HFFc6 (cell line): ENCODE results near the gene DACT3. TPM values are rescaled to one million over a fixed set of nuclear protein-coding genes. Genes with fewer than 3 reads are reported as not detected.

Source experiments
- DNase-seq: peaks from one replicate; pipeline ENCODE4 v3.0.0-alpha.2; 2018
- H3K27ac Mint-ChIP-seq: 2 replicates; pipeline ENCODE4 v1.8.0; 2020; ENCODE audit warnings: mild to moderate bottlenecking, mixed read lengths
- H3K27me3 Mint-ChIP-seq: 2 replicates; pipeline ENCODE4 v1.8.0; 2021; ENCODE audit warnings: mild to moderate bottlenecking, moderate library complexity, mixed read lengths; ENCODE audit not compliant: insufficient read depth
- H3K36me3 Mint-ChIP-seq: 2 replicates; pipeline ENCODE4 v1.8.0; 2021; ENCODE audit warnings: low read depth, mixed read lengths
- H3K4me1 Mint-ChIP-seq: 2 replicates; pipeline ENCODE4 v1.8.0; 2020; ENCODE audit warnings: low read depth, mixed read lengths
- H3K4me3 Mint-ChIP-seq: 2 replicates; pipeline ENCODE4 v1.8.0; 2020; ENCODE audit warnings: mild to moderate bottlenecking, moderate library complexity, mixed read lengths
- H3K9me3 Mint-ChIP-seq: 2 replicates; pipeline ENCODE4 v1.8.0; 2020; ENCODE audit warnings: mild to moderate bottlenecking, mixed read lengths
- CTCF ChIP-seq: fragments of 200-600 bp; sonication (generic); IDR thresholded peaks from 2 replicates; pipeline ENCODE4 v1.5.0; 2021; ENCODE audit warnings: antibody characterized with exemption, mild to moderate bottlenecking
- total RNA-seq, 6 experiments: library from RNA; stranded (reverse); fragmentation: NEBNext Ultra II Directional; extraction: Animal tissue kit (Norgen Biotek cat#: 25700); gene quantifications; 2 replicates in 1 of 6; 3 replicates in 5 of 6; pipeline ENCODE4 v1.2.3, GENCODE V29; 2021

Gene DACT3
- total RNA-seq, 6 experiments from 2014 or later = 12.6 to 17.2 (median 15.5) TPM

- no peak overlapping the region for H3K4me3 Mint-ChIP-seq
- no peaks in the 10 kb centered on the region for H3K4me1 Mint-ChIP-seq
- peaks cover 32% of the 10 kb centered on the region for H3K36me3 Mint-ChIP-seq
- DNase-seq = no peak
- no peak overlapping the region for H3K27ac Mint-ChIP-seq
- H3K27me3 Mint-ChIP-seq = peaks cover 2% of the 10 kb centered on the region; the same call in 1 of the 2 replicates
- H3K9me3 Mint-ChIP-seq = peaks cover 10% of the 10 kb centered on the region
- TF ChIP-seq CTCF = no peak
These were observed 12.7 kb downstream of the DACT3 start for GRCh38 chr19:46648060-46648960.

- Mint-ChIP-seq H3K27me3 (no peaks in the 10 kb centered on the region; the same call in none of the 2 replicates), H3K4me1 (no peaks in the 10 kb centered on the region), H3K9me3 (peaks cover 10% of the 10 kb centered on the region), H3K27ac (no peak overlapping the region), H3K4me3 (no peak overlapping the region), H3K36me3 (peaks cover 32% of the 10 kb centered on the region)
- DNase-seq = no peak
- TF ChIP-seq CTCF = no peak
These were observed 14.6 kb downstream of the DACT3 start for GRCh38 chr19:46646402-46646801.

- no peak for DNase-seq
- H3K9me3 Mint-ChIP-seq = peaks cover 10% of the 10 kb centered on the region
- H3K36me3 Mint-ChIP-seq = peaks cover 27% of the 10 kb centered on the region
- no peak for TF ChIP-seq CTCF
- H3K4me3 Mint-ChIP-seq = no peak overlapping the region
- no peak overlapping the region for H3K27ac Mint-ChIP-seq
- no peaks in the 10 kb centered on the region; the same call in none of the 2 replicates for H3K27me3 Mint-ChIP-seq
- H3K4me1 Mint-ChIP-seq = no peaks in the 10 kb centered on the region
These were observed 16.3 kb downstream of the DACT3 start for GRCh38 chr19:46644720-46645119.

- Mint-ChIP-seq H3K4me3 (no peak overlapping the region), H3K27me3 (no peaks in the 10 kb centered on the region; the same call in none of the 2 replicates), H3K4me1 (no peaks in the 10 kb centered on the region), H3K27ac (no peak overlapping the region), H3K9me3 (no peaks in the 10 kb centered on the region), H3K36me3 (0 out of 2 replicates have a peak, but pooled peaks cover 2% of the 10 kb centered on the region)
- no peak for TF ChIP-seq CTCF
- DNase-seq = no peak
These were observed 20.3 kb downstream of the DACT3 start for GRCh38 chr19:46640656-46641055.

- Mint-ChIP-seq H3K36me3 (no peaks in the 10 kb centered on the region), H3K4me1 (no peaks in the 10 kb centered on the region), H3K27ac (no peak overlapping the region; the same call in 1 of the 2 replicates), H3K4me3 (peak overlapping the region; percentile 74; the same call in 1 of the 2 replicates), H3K9me3 (no peaks in the 10 kb centered on the region), H3K27me3 (no peaks in the 10 kb centered on the region; the same call in none of the 2 replicates)
- no peak for TF ChIP-seq CTCF
- peak; percentile 64 for DNase-seq
These were observed 21.4 kb downstream of the DACT3 start for GRCh38 chr19:46639358-46640182.
